Fibroblast of pulmonary artery (primary cell): ENCODE measurements around the gene BCL10.

ENCODE experiments used
- DNase-seq: peaks from one replicate; pipeline ENCODE4 v3.0.0-alpha.2; 2010; ENCODE audit warnings: low read depth
- H3K4me3 ChIP-seq: replicated peaks from 2 replicates; pipeline ENCODE4 v1.5.1; 2011; ENCODE audit warnings: low read depth, mild to moderate bottlenecking, control low read depth, low read length, moderate library complexity
- TF ChIP-seq, protein P1 (sequence below): IDR thresholded peaks from 2 replicates; pipeline ENCODE4 v1.5.1; 2011; ENCODE audit warnings: mild to moderate bottlenecking, control low read depth, low read length, inconsistent platforms; ENCODE audit errors: missing control alignments

The BCL10 gene

DNA sequence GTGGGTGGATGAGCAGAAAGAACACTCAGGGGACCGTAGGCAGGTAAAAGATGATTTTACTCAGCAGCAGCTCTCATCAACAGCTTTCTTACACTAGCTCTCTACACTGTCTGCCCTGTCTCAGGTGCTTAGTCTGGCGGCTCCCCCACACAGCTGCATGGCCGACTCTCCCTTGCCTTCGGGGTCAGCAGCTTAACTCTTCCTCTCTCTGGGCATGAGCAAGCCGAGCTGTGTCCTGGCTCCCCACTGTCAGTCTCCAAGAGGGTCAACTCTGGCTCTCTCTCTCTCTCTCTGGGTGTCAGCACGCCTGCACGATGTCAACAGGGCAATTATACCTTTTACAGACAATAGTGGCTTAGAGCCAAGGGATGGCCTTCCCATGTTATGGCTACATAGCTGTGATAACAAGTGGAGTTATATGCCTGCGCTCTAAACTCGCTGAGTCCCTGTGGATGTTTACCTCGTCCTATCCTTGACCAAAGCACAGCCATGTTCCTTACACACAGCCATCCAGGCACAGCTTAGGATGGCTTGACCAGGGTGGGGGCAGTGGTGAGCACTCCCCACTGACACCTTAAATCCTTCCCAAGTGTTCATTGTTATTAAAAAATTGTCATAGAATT is 3.1 kb upstream of the BCL10 start:
- peak overlapping the region; percentile 40 for H3K4me3 ChIP-seq
- TF ChIP-seq, protein P1, sequence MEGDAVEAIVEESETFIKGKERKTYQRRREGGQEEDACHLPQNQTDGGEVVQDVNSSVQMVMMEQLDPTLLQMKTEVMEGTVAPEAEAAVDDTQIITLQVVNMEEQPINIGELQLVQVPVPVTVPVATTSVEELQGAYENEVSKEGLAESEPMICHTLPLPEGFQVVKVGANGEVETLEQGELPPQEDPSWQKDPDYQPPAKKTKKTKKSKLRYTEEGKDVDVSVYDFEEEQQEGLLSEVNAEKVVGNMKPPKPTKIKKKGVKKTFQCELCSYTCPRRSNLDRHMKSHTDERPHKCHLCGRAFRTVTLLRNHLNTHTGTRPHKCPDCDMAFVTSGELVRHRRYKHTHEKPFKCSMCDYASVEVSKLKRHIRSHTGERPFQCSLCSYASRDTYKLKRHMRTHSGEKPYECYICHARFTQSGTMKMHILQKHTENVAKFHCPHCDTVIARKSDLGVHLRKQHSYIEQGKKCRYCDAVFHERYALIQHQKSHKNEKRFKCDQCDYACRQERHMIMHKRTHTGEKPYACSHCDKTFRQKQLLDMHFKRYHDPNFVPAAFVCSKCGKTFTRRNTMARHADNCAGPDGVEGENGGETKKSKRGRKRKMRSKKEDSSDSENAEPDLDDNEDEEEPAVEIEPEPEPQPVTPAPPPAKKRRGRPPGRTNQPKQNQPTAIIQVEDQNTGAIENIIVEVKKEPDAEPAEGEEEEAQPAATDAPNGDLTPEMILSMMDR: no peak
- DNase-seq: no peak

DNA sequence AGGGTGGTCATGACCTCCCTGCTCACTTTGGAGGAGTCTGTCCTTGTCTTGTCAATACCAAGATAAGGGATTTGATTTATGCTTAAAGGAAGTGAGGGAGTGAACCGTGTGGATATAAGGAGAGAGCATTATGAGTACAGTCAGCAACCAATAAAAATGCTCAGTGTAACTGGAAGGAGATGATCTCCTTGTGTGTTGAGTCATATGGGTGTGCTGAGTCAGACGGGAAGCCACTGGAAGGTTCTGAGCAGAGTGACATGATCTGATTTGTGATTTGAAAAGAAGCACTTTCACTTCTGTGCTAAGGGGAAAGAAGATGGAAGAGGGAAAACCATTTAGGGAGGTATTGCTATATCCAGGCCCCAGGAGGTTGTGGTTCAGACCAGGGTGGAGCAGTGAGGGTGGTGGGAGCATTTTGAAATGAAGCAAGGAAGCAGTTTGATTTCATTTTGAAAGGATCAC is 2.5 kb upstream of the BCL10 start:
- DNase-seq: peak; percentile 92
- TF ChIP-seq, protein P1: no peak
- H3K4me3 ChIP-seq: peak overlapping the region; percentile 40

- TF ChIP-seq, protein P1: no peak
- DNase-seq: no peak
- no peak overlapping the region for H3K4me3 ChIP-seq
Measured at GRCh38 chr1:85277802-85278201, 1.4 kb upstream of the BCL10 start.

DNA sequence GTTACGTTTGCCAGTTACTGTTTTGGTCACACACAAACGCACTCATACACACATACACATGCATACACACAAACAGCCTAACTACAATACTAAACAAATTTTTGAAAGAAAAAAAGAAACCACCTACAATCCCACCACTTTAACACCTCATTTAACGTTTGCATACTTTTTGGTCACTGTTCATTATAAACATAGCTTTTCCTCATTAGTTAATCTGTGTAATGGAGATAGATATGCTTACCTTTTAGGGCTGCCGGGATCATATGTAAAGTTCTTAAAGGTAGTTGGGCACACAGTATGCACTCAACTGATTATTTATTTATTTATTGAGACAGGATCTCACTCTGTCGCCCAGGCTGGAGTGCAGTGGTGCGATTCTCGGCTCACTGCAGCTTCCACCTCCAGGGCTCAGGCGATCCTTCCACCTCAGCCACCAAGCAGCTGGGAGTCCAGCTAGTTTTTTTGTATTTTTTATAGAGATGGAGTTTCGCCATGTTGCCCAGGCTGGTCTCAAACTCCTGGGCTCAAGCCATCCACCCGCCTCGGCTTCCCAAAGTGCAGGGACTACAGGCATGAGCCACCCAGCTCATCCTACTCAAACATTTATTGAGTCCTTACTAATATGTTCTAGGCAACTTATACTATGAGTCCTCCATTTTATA is 677 bp upstream of the BCL10 start:
- TF ChIP-seq, protein P1: no peak
- peak overlapping the region; percentile 86 for H3K4me3 ChIP-seq

GRCh38 chr1:85275701-85276214 is 674 bp downstream of the BCL10 start:
- TF ChIP-seq, protein P1: no peak
- H3K4me3 ChIP-seq: peak overlapping the region; percentile 86
- DNase-seq: peak; percentile 15

More for the DNA sequence above, 677 bp upstream of the BCL10 start:
- DNase-seq: no peak

GRCh38 chr1:85274969-85275453 is 1.4 kb downstream of the BCL10 start:
- peak overlapping the region; percentile 86 for H3K4me3 ChIP-seq
- TF ChIP-seq, protein P1: no peak
- DNase-seq: peak; percentile 78
